Activated T-cell treated with anti-CD3 and anti-CD28 coated beads, Interleukin-2, amount 50 U/mL, for 48 hours (primary cell): Measurements from ENCODE around the gene DPP10.

Experiments used
- DNase-seq, 2 experiments: peaks; one replicate each; pipeline ENCODE4 v3.0.0-alpha.2; 2020

The DPP10 gene

DNA sequence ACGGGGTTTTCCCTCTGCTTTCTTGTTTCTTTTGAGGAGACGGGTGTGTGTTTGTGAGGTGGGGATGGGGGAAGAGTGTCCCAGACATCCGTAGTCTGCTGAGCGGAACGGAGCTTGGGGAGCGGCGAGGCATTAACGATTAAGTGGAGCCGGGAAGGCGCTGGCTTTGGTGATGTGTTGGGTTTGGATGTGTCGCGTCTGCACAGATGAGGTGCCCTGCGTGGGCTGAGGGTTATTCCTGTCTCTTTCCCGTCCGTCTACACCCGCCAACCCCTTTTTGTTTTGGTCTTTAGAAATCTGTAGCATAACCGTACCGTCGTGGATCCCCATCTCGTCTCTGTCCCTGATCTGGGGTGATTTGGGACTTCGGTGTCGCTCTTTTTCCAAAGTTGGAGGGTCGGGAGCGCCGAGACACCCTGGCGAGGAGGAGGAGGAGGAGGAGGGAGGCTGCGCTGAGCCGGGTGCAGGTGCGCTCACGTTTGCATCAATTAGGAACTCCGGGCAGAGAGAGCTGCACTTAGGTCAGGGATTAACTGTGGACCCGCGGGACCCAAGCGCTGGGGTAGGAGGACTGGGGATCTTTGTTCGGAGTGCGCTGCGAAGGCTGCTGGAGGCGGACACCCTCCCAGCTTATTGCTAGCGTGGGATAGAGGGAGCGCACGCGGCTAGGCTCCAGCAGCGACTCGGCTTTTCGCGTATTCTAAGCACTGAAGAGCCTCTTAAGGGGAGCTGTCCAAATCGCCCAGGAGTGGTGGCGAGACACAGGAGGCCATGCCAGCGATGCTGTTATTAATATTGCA is 720.3 kb downstream of the DPP10 start:
- peak in 1 of 2 experiments; percentile 17 for DNase-seq

DNA sequence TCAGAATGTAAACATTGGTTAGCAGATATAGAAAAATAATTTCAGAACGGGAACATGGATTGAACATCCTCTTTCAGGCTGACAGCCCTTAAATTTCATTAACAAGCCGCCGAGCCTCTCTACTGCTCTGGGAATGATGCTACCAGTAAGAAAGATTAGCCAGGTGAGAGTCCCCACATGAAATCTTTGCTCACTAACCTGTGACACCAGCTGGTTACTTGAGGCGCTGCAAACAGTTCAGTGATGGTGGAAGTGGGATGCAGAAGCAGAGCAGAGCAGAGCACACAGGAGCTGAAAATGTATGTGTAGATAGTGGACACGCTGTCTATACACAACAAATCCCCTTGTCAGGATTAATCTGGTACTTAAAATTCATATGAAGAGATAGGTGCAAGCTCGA is 721.1 kb downstream of the DPP10 start:
- no peak for DNase-seq

DNA sequence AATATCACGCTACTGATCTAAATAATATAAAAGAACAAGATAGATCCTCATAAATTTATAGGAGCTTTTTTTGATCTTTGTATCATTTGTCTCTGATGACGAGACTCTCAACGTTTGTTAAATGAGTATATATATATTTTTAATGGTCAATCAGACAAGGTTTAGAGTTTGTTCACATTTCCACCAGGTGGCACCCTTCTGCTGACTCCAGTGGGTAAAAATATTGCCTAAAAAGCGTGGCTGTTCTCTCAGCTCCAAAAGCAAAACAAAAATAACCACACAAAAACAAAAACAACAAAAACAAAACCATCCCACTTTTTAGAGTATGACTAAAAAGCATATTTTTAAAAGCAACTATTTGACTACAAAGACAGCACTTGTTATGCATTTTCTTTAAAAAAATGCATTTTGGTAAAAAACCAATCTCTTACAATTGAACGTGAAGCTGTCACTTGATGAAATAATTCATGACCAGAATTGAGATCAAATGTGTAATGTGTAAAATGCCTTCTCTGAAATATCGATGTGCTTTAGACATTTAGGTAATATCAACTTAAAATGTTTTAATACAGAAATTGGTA is 723.2 kb downstream of the DPP10 start:
- DNase-seq, result no peak

DNA sequence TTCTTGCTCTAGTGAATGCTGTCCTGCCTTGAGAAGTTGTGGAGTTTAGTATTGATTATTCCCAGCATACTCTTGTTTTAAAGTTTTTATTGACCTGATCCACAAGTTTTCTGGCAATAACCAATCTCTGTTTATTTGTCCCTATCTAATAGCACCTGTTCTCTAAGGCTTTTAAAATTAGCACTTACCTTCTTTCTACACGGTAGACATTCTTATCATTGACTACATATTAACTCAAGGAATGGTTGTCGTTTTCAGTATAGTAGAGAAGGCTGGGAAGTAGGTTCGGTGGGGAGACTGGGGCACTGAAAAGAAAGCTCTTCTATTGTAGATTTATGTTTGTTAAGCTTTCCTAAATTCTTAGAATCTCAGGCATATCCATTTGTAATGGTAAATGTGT is 726.0 kb downstream of the DPP10 start:
- DNase-seq, result no peak

DNA sequence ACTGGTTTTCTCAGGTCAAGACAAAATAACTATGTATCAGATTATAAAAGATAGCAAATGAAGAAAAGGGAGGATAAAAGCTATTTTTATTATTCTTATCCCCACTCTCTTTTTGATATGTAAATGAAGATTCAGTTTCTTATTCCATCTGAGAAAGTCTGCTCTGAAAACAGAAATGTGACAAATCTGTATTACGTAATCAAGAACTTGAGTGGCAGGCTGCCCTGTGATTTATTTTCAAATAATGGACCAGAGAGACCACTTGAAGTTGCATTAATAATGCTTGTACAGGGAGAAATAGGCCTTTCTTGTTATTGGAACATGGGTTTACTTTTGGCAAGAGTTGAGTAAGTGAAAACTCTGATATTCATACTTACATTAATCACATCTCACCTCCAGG is 727.4 kb downstream of the DPP10 start:
- DNase-seq, result no peak

DNA sequence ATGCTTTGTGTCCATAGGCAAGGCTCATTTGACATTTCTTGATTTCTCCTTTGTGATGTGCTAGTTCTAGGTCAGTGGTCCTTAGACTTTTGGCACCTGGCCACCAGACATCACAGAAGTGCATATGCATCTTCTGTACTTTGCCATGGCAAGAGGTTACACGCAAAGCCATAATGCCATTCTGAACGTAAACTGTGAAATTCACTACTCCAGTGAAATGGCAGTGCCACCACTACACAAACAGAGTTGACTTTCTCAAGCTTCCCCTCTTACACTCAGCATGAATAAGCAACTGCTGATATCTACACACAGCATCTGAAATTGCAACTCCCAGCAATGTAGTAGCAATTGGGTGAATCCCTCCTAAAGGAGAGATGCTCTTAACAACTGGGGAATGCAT is 729.3 kb downstream of the DPP10 start:
- DNase-seq, result no peak

DNA sequence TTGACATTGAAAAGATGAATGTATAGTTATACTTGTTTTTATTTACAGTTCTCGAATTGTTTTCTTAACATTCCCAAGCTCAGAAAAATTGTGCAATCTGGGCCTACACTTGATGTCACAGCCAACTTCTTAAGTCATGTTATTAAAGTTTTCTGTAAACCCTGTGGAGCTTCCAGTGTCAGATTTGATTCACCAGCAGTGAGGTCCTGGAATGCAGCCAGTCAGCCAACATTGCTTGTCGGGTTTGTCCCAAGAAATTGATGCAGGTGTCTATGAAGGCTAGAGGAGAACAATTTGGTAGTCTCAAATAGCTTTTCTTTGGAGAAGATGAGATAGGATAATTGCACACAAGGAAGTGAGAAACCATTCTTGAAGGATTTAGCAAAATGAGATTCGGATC is 732.2 kb downstream of the DPP10 start:
- DNase-seq, result no peak

DNA sequence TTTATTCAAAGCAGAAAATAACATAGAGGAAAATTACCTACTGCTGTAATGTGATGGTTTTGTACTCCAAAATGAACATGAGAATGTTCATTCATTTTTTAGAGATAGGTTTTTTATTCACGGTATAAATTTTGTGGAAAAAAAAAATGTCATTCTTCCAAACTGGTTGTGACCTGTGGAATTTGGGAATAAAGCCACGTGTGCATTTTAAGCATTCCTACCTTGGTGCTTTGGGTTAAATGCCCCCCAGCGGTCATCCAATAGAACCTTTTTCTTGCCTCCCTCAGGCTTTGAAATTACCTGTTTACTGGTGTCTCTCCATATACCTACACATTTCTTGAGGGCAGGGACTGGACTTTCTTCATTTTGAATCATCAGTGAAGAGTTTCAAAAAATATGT is 740.7 kb downstream of the DPP10 start:
- no peak for DNase-seq

DNA sequence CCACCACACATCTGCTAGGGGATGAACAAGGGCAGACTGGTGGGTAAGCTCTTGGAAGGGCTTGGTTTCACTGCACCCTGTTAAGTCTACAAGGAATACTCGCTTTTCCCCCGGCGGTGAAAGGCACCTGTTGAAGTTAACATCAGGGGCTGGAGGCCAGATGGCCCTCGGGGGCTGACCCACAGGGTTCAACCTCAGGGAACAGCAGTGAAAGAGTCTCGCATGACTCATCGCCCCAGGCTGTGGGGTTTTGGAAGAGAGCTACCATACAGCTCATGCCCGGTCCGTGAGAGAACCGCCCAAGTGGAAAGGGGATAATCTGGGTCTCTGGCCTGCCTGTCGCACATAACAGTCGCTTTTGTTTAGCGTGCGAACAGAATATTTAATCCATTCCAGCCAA is 748.0 kb downstream of the DPP10 start:
- no peak for DNase-seq

DNA sequence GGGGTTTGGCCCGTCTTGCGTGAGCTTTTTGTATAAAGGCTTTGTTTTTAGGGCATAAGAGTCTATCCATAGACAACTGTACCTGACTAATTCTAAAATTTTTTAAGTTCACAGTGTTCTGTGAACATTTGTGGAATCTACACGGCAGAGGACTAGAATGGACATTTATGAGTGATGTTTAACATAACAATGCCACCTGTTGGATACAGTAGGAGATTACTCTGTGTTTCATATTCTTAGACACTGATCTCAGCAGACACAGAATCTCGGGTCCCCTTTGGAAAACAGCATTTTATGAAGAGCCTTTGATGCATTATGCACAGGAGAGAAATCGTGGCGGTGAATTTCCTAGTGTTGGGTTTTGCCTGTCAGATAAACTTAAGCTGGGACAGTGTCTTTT is 752.2 kb downstream of the DPP10 start:
- no peak for DNase-seq

DNA sequence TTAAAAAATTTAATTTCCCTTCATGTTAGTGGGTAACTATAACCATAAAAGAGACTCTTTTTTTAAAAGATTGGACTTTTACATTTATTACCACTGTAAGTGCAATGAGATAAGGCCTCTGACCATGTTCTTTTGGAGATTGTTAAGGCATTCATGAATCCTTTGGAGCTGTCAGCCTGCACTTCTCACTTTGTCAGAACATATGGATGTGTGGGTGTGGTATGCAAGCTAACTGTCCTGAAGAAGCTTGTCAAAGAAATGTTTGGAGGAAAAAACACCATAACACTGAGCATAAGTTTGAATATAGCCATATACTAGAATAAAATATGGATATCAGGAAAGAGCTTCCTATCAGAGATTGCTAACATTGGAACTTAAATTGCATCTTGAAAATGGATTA is 754.1 kb downstream of the DPP10 start:
- no peak for DNase-seq

DNA sequence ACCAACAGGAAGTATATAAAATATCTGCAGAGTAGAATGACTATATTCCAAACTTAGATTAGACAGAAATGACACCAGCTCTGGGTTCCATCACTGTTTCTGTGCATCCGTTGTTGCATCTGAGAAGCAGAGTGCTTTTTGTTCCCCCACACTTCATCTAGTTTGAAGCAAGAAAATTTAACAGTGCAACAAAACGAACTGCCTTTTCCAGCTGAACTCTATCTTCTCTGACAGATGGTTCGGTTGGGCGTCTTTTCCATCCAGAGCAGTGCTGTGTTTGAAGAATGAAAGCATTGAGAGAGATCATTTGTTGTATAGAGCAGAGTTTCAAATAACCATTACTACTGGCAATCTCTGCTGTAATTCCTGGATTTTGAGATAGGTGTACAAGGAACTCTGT is 757.5 kb downstream of the DPP10 start:
- DNase-seq, result no peak

DNA sequence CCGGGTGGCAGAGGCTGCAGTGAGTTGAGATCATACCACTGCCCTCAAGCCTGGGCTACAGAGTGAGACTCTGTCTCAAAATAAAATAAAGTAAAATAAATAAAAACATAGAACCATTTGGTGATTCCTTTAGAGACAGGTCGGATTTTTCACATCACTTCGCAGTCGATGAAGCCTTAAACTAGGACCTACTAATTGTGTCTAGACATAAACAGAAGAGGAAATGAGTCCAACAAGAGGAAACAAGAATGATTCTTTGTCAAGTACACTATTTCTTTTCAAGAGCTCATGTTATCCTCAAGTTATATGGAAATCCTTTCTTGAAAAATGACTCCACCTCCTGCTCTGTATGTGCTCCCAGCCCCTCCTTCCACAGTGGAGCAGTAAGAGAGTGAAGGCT is 758.9 kb downstream of the DPP10 start:
- DNase-seq, result no peak

DNA sequence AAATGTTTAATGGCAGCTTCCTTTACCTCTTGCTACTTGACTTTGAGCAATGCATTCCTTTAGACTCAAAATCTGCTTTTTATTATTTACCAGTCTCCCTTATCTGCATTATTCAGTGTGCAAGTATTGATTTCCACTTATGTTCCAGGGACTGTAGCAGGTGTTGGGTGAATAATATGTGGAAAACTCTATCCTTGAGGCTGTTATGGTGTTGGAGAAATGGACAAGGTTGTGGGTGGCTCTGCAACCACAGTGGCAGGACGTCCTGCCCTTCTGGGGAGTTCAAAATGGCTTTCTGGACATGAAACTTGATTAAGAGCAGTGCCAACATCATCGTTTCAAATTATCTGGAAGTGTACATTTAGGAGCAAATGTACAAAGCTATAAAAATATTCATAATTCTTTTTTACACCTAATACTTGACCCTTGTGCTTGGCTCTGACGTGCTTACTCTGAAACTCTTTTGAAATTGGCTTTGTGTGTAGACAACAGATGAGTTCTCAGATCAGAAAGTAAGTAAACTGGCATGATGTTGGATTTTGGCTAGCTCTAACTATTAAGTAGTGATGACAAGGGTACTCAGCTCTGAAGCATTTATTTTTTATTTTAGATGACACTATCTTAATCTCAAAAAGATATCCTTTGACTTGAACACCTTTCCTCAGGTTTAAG is 766.2 kb downstream of the DPP10 start:
- DNase-seq, result no peak

DNA sequence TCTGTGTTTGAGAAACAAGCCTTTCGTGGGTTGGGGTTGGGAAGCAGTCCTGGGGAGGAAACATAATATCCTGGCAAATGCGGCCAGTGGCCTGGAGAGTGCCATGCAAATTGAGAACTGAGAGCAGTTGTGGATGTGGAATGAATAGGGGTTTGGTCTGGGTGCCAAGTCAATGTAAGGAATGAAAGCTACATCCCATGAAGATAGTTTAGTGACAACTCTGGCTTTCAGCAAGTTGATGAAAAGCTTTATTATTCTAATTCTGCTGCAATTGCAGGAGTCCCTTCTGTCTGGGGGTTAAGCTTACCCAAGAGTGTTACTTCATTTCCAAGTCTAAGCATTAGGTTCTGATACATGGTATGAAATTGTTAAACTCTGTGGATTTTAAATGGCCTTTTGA is 771.6 kb downstream of the DPP10 start:
- DNase-seq, result no peak

DNA sequence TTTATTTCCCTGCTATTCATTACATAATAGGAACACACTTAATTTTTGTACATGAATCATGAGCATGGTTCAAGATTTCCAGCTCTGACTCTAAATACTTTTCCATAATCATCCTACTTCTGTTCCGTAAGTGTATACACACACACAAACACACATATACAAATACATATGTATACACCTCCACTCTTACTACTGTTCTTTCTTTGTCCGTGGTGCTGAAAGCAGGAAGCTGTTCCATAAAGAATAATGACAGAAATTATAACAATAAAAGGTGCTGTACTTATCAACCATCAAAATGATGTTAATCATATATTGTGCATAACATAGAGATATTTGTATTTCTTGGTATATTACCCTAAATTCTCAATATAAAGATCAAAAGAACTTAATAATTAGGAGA is 776.9 kb downstream of the DPP10 start:
- DNase-seq, result no peak

DNA sequence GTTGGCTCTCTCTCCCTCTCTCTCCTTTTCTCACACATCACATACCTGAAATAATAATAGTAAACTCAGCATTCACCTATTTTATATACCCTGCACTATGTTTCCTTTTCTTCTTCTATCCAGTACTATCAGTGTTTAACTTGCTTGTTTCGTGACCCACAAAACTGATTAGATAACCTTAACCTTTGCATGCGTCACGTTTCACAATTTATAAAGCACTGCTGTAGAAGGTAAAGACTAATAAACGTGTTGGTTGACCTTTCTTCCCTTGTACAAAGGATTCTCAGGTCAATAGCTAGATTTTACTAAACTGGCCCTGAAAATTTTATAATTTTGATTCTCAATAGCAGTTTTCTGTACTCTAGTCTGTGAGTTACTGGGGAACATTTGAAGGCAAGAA is 791.7 kb downstream of the DPP10 start:
- DNase-seq, result no peak

DNA sequence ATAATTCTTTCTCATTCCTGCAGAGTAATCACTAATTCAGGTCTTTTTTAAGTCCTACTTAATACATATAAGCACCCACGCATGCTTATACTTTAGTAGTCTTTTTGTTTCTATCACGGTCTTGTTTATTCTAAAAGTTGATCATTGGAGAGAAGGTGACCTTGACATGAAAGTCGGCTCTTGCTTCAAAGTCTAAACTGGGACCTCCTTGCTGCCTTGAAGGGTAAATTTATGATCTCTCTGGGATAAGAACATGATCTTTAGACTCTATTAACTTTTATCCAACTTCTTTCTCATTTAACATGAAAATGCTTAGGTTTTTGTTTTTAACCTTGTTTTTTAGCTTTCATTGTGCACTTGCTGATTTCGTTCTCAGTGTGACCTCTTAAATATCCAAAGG is 792.3 kb downstream of the DPP10 start:
- no peak for DNase-seq

DNA sequence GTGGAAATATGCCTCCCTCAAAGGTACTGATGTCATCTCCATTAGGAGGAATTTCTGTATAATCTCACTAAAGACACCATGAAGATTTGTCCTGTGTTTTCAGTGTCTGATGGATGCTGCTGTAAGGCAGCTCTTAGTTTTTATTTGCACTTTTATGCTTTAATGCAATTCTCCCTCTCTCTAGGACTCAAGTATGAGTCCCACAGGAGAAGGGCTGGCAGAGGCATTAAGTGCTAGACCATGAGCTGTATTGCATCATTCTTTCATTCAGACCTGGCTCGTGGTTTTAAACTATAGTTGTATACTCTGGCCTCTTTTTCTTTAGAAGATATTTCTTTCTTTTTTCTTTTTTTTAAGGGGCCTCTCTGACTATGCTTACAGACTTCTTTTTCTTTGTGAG is 805.6 kb downstream of the DPP10 start:
- no peak for DNase-seq

DNA sequence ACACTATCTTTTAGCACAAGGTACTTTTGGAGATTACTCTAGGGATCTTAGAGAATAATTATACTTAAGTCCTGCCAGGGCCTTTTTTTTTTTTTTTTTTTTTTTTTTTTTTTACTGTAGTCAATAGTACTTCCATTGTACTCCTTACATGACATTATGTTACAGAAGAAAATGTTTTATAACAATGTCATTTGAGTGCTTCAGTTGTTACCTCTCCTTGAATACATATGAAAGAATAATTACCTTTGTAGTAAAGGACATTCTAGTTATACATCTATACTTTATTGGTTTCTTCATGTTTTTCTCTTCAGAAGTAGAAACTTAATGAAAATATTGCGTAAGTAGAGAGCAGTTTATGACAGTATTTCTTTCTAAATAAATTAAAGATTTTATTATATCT is 834.9 kb downstream of the DPP10 start:
- DNase-seq, result no peak

DNA sequence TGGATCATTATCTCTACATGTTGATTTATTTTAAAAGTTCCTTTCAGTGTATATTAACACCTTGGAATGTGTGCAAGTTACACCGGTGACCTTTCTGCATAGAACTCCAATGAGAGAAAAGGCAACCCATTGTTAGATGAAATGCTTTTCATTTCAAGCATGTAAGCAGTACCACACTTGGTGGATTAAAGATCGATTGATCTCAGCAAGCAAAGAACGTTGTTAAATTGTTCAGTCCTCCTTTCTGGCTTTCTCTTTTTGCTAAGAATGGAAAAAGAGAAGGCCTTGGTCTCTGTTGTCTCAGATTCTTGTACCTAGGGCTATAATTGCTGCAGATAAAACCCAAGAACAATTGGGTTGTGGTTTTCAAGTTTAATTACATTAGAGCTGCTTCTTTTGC is 843.0 kb downstream of the DPP10 start:
- DNase-seq, result no peak

DNA sequence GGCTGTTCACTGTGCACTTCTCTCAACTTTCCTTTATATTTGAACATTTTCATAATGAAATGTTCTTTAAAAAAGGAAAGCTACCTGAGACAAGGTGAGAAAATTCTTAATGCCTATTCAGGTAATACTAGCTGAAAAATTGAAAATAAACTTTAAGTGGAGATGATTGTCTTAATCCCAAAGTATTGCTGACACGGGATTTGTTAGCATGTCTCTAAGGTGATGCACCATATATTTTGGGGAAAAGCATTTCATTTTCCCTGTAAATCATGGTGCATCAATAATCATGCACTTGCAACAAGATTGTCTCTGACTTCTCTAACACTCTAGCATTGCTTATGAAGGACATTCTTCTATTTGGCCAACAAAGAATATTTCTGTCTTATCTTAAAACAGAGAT is 848.0 kb downstream of the DPP10 start:
- no peak for DNase-seq

DNA sequence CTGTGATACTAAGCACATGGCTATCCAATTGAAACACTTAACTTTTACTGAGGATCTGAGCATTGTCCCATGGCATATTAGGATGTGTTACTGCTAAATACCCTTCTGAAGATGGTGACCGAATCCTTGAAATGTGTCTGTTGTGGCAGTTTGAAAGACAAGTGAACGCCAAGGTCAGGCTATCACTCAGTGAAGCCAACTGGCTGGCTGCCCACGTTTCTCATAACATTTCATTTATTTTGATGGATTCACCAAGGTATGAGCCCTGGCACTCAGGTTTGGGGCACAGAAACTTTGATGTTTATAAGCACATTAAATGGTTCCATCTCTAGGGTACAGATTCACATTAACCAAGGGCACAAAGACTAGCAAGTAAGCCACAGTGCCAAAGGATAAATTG is 850.3 kb downstream of the DPP10 start:
- no peak for DNase-seq

DNA sequence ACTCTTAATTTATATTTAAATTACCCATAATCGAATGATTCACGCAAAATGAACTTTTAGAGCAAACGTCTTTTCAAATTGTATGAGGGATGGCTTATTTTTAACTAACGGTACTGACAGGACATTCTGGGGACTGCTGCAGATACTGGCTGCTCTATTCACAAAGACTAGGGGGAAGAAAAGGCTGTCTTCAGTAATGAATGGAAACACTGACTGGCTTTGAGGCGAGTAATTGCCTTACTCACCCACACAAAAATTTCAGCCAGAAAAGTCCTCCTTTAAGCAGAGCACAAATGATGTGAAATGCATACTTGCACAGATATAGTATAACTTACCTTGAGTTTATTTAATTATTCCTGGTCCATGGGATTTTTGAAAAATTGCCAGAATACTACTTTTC is 852.6 kb downstream of the DPP10 start:
- DNase-seq, result no peak

DNA sequence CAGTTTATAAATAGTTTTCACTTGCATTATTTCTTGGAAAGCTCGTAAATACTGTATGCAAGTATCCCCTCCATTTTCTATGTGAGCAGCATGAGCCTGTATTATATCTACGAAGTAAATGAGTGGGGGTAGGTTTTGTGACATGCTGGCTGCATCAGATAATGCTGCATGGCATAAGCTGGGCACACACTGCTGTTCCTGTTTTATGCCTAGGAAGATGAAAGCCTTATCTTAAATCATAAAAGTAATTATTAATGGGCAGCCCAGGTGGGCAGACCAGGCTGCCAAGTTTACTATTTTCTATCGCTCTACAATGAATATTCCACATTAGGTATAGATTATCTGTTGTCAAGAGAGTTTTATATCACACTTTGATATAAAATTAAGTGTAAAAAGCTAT is 854.6 kb downstream of the DPP10 start:
- no peak for DNase-seq
